AG20443 (cell line): ENCODE results near the gene RARB.

ENCODE experiments used
- DNase-seq: peaks from one replicate; pipeline ENCODE4 v3.0.0; 2012; ENCODE audit warnings: low spot score, mixed read lengths

RARB gene

DNA sequence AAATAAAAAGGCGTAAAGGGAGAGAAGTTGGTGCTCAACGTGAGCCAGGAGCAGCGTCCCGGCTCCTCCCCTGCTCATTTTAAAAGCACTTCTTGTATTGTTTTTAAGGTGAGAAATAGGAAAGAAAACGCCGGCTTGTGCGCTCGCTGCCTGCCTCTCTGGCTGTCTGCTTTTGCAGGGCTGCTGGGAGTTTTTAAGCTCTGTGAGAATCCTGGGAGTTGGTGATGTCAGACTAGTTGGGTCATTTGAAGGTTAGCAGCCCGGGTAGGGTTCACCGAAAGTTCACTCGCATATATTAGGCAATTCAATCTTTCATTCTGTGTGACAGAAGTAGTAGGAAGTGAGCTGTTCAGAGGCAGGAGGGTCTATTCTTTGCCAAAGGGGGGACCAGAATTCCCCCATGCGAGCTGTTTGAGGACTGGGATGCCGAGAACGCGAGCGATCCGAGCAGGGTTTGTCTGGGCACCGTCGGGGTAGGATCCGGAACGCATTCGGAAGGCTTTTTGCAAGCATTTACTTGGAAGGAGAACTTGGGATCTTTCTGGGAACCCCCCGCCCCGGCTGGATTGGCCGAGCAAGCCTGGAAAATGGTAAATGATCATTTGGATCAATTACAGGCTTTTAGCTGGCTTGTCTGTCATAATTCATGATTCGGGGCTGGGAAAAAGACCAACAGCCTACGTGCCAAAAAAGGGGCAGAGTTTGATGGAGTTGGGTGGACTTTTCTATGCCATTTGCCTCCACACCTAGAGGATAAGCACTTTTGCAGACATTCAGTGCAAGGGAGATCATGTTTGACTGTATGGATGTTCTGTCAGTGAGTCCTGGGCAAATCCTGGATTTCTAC lies at the start of gene RARB:
RARB (plus strand) TSS at position 322 of the 847 bp plus-strand sequence; CDS start at position 791, 469 bp downstream.
- DNase-seq: peak; percentile 84

DNA sequence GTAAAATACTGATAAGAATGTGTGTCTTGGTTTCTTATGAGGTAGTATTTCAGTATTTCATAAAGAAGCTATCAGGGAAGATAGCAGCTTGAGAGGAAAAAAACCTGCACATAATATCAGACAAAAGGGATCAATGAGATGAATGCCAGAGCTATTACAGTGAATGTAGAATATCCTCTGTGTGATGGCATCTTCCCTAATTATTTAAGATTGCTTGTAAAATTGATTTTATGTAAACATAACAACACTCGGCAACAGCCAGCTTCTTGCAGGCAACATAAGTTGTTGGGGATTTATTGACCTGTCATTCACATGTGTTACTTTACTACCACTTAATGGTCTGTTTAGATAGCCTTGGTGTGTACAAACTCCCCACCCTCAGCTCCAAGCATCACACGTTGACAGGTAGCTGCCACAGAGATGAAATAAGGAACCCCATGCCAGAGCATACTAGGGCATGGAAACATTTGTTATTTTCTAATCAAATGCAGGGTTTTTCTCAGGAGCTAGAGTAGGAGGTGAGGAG lies 49.2 kb upstream of the RARB start:
- DNase-seq: no peak

DNA sequence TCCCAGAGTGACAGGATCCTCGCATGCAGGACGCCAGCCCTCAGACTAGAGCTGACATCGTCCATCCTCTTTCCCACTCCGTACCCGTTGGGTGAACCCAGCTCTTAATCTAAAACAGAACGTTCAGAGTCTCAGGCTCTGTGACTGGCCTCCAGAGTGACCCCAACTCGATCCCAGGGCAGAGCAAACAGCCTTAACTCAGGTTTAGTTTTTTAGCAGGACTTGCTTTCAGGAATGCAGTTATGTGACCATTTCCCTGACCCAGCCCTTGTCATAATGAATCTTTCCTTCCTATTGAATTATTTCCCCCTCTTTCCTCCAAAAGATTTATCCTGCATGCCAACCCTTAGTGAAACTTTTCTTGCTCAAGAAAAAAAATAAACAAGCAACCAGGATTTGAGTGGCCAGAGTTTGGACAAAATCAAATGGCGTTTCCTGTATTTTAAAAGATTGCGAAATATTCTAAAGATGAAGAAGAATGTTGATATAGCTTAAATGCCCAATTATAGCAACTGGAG lies 47.8 kb upstream of the RARB start:
- DNase-seq: no peak

DNA sequence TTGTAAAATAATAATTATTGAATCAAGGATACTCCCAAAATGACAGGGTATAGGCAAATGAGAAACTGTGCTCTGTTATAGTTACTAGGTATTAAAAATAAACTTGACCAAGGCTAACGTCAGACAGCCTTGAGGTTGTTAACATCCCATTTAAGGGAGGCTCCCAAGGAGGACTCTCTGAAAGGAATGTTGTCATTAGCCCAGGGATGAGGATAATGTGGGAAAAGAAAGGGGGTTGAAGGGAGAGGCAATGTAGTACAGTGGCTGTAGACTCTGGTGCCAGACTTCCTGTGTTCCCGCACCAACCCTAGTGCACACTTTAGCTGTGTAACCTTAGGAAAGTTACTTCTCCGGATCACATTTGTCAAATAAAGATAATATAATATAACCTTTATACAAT lies 47.0 kb upstream of the RARB start:
- DNase-seq: no peak

DNA sequence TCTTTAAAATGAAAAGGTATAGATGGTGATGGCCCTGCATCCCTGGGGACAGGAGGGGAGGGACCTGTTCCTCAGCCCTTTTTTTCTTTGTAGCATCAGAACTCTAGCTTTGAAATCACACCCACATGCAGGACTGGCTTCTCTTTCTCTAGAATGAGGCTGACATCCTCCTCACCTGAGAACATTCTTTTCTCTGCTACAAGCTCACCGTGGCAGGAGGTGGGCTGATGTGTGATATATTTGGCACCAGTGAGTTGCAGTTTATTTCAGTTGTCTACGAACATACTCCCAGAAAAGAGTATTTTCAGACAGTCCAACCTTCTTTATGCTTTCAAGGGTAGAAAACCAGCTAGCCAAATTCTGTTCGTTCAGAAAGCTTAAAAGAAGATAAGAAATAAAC lies 43.6 kb upstream of the RARB start:
- DNase-seq: no peak

DNA sequence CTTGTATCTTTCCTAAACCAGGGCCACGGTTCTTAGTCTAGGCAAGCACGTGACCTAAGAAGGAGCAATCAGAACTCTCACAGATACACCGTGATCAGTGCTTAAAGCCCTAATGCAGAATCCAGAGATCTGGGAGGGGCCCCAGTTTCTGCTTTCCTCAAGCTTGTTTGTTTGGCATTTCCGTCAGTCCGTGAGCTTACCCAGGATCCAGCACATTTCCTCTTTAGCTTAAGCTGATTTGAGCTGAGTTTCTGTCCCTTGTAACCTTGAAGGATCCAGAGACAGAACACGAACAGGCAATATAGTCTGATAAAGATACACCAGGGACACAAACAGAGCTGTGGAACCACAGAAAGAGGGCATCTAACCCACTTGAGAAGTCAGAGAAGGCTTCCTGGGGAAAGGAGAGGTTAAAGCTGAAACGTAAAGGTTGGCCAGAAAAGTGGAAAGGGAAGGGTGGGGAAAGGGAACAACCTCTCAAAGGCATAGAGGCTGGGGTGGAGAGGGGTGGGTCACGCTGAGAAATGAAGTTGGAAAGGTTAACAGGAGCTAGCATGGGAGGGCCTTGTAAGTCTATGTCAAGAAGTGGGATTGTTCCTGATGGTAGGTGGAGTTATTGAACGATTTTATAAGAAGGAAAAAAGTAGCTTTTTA lies 42.1 kb upstream of the RARB start:
- no peak for DNase-seq

DNA sequence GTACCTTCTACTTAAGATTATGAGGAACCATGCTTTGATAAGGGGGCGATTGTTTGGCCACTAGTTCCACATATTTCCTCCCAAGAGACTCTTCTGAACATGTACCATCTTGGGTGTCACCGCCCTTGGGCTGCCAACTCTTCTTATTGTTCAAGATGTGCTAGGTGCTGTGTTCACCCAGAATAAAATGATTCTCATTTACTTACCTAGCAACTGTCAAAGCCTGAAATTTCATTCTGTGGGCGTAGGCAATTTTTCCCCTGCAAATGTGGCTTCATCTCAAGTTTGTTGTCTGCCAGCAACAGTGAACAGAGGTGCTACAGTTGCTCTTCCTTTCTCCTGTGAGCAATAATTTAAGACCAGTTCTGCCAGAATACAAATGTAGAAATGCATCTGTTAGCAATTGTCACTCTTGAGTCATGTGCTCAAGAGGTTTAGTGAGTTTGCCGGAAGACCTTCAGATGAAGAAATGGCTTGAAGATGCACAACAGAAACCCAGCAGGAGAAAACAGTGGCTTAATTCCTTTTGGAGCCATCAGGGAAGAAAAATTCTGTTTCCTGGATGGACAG lies 41.3 kb upstream of the RARB start:
- DNase-seq: peak; percentile 14

DNA sequence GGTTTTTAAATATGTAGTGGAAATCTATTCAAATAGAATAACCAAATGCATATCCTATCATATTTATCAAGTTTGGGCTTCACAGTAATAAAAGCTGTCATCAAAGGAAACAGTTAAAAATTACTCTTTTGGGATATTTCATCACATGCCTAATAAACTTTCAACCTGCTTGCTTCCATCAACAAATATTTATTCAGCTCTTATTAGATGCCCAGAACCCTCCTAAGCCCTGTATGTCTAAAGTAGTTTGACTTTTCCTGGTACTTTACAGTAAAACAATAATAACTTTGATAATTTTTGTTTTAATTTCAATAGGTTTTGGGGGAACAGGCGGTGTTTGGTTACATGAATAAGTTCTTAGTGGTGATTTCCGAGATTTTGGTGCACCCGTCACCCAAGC lies 37.5 kb upstream of the RARB start:
- DNase-seq: no peak

DNA sequence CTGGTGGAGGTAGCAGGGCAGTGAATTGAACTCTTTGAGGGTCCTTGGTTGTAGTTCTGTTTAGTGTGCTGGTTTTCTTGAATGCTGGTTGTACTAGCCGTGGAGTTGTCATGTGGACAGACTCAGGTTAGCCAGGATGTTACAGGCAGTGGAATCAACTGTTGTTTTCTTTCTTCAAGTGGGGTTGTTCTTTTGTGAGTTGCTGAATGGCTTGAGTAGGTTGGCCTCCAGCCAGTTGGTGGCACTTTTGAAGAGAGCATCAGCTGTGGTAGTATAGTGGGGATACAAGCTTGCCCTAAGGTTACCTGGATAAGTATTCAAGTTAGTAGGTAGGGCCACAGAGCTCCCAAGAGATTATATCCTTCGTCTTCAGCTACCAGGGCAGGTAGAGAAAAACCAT lies 31.8 kb upstream of the RARB start:
- DNase-seq: no peak

DNA sequence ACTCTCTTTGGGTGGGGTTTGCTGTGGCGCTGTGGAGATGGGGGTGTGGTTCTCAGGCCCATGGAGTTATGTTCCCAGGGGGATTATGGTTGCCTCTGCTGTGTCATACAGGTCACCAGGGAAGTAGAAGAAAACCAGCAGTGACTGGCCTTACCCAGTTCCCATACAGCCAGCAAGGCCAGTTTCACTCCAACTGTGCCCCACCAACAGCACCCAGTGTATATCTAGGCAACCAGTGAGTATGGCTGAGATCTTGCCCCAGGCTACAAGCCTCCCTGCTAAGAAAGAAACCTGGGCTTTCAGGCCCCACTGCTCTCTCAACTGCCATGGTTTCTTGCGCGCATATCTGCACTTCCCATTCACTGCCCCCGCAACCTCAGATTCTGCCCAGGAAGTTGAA lies 31.4 kb upstream of the RARB start:
- no peak for DNase-seq

DNA sequence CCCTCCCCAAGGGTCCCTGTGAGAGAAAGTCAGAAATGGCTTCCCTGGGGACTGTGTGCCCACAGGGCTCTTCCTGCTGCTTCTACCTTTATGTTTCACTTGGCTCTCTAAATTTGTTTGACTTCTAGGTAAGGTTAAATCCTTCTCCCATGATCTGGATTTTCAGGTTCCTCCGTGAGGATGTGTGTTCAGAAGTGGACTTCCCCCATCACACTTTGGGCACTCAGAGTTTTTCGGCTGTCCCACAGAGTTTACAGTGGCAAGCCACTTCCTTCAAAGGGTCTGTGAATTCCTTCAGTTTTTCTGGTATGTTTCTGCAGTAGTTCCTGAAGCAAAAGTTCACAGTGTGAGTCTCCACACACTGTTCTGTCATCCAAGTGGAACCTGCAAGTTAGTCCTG lies 30.9 kb upstream of the RARB start:
- no peak for DNase-seq

DNA sequence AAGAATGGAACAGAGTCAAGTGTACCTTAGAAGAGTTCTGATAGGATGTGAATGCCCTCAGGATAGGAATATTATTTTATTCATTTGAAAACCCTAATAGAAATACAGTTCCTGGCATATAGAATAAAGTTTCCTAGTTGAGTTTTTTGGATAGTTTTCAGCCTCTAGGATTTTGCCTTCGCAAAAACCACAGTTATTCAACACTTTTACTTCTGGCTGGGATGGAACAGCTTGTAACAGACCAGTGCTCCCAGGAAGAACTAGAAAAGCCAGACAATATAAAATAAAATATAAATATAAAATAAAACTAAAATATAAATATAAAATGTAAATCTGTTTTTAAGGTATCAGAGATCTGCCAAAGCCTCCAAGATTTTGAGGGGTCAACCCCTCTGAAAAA lies 27.5 kb upstream of the RARB start:
- DNase-seq: no peak

DNA sequence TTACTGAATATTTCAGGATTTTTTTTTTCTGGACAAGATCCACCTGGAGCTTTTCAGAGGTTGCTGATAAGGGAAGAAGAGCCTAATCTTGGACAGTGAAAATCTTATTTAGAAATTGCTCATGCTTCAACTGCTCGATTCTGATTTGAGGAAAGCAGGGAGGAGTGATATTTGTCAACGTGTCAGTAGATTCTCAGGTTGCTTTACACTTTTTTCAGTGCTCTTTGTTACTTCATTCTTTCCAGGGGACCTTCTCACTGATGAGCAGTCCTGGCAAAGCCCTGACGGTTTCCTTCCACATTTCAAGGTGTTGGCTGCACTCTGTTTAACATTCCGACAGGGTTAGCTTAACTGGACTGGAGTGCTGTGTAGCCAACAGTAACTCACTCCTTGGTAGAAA lies 24.1 kb upstream of the RARB start:
- DNase-seq: no peak

DNA sequence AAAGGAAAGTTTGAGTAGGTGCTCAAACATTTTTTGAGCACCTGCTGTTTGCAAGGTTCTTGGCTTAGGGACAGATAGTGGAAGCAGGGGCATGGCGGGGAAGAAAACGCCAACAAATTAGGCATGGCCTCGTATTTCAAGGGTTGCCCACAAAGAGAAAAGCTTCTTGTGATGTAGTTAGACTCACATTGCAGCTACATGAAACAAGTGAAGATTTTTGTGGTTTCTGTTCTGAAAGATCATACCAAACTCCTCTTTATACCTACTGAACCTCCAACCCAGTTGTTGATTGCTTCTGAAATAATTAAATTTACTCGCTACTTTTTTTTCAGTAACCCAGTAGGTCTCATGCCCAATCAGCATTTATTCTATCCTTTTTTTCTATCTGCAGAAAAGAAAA lies 23.5 kb upstream of the RARB start:
- DNase-seq: no peak

DNA sequence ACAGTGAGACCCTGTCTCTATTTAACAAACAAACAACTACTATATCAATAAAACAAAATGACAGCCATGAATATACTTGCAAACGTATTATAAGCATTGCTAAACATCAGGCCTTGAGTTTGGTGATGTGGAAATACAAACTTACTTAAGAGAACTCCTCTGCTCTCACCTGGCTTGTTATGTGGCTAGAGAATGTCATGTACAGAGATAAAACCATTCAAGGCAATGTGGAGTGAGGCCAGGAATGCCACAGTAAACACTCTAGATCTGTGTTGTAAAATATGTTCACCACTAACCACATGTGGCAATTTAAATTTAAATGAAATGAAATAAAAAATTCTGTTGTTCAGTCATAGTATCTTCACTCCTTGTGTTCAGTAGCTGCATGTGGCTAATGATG lies 22.7 kb upstream of the RARB start:
- DNase-seq: no peak

DNA sequence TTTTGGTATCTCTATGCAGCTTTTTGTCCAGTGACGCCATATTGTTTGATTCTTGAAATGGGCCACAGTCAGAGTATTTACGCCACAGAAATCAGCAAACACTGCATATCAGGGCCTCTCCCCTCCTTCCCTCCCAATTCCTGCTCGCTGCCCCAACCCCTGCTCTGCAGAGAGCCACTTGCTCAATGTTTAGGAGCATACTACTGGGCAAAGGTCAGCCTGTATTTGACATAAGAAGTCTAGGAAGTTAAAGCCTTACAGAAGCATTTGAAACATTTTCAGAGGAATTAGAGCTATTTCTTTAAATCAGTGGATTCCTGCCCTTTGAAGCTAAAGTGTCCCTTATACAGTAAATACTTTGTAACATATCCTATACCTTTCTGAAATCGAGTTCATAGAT lies 17.4 kb upstream of the RARB start:
- DNase-seq: no peak

DNA sequence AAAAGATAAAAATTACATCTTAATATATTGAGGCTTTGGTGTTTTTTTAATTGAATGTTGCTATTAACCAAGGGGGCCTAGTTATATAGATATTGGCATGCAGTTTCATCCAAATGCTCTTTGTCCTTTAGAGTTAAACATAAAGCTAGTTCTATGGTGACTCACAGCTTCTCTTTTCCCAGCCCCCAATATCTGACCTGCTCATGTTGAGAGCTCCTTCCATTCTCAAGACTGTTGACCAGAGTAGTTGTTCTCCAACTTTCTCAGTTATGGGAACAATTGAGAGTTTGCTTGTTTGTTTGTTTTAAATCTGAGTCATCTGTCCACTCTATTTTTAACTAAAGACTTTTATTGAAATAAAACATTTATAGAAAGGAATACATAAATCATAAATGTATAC lies 15.8 kb upstream of the RARB start:
- DNase-seq: no peak

DNA sequence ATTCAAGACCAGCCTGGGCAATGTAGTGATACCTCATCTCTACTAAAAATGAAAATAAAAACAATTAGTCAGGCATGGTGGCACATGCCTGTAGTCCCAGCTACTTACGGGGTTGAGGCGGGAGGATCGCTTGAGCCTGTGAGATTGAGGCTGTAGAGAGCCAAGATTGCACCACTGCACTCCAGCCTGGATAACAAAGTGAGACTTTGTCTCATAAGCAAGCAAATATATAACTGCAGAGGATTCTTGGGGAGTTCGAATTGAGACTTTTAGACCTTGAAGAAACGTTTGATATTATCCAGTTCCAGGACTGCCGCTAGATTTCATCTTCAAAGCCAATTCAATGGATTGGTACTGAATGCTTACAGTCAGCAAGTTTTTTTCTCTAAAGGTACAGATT lies 11.9 kb upstream of the RARB start:
- DNase-seq: no peak

DNA sequence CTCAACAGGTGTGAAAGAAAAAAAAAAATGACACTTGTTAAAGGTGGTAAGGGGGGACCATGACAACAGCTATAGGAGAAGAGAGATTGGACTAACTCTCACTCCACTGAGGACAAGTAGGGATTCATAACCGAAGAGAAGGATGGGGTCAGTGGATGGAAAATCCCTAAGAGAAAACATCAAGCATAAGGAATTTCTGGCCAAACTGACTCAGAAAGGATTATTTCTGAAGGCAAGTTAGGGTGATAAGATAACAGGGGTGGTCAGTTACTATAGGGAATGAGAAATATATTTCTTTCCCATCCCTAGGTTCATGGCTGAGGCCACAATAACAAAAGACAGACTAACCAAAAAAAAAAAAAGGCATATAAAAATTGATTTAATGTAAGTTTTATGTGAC lies 9.5 kb upstream of the RARB start:
- DNase-seq: no peak

DNA sequence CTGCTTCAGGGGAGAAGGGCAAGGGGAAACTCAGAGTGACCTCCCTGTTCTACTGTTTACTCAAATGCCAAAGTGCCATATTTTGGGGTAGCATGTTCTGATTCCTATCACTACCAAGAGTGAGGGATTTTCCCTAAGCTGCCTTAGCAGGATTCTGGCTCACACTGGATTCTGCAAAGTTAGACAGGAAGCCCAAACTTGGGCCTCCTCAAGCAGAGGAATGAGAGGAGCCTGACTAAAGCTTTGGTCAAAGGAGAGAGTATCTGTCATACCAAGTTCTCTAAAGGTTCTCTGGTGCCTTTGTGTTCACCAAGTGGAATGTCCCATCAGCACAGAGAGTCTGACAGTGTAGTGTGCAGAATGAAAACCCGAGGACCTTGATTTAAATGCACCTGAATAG lies 8.8 kb upstream of the RARB start:
- DNase-seq: peak; percentile 16

DNA sequence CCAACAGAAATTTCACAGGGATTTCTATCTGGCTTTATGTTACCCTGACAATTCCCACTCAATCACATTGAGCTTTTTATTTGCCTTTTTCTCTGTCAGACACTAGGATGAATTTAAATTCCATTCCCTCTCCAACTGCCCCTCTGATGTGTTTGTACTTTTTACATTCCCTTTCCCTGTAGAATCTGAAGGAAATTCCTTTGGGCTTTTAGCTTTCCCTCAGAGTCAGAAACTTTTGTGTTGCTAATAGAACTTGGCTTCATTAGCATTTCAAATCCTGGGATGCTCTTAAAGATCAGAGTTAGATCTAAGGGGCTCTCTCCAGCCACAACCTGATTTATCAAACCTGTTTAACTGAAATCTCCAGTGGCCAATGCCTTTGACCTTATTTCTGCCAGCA lies 7.9 kb upstream of the RARB start:
- no peak for DNase-seq

DNA sequence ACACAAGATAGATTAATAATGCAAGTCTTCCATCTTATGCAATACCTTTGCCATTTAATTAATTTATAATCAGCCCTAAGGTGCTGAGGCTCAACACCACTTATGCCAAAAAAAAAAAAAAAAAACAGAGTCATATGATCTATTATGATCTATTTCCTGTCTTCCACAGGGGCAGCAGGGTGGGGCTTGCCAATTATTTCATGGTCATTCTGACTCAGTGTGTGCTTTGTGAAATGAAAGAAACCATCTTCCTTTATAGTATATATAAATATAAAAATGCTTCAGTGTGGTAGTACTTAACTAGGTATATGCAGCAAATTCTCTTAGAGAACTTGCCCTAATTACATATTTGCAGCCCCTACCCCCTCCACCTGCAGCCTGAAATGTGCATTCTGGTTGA lies 7.2 kb upstream of the RARB start:
- DNase-seq: no peak

DNA sequence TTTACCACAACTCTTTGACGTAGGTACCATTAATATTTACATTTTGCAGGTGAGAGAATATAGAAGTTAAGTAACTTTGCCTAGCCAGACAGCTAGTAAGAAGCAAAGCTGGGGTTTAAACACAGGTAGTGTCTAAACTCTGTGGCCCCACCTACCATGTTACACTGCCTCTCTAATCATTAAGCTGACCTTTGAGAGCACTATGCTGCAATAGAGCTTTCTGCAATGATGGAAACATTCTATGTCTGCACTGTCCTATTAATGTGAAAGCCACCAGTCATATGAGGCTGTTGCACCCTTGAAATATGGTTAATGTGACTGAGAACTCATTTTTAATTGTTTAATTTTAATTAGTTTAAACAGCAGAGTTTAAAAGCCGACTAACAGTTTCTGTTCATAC lies 6.3 kb upstream of the RARB start:
- DNase-seq: no peak
